Dedifferentiated amniotic fluid mesenchymal stem cell (primary cell): Measurements from ENCODE around the gene ULK3.

Source experiments
- DNase-seq: peaks from one replicate; pipeline ENCODE4 v3.0.0-alpha.2; 2016; ENCODE audit errors: extremely low spot score

Gene ULK3

GRCh38 chr15:74868059-74868458 is 25.1 kb upstream of the ULK3 start:
- DNase-seq: no peak

GRCh38 chr15:74867466-74868038 is 24.6 kb upstream of the ULK3 start:
- no peak for DNase-seq

GRCh38 chr15:74866090-74866489 is 23.1 kb upstream of the ULK3 start:
- peak; percentile 21 for DNase-seq

DNA sequence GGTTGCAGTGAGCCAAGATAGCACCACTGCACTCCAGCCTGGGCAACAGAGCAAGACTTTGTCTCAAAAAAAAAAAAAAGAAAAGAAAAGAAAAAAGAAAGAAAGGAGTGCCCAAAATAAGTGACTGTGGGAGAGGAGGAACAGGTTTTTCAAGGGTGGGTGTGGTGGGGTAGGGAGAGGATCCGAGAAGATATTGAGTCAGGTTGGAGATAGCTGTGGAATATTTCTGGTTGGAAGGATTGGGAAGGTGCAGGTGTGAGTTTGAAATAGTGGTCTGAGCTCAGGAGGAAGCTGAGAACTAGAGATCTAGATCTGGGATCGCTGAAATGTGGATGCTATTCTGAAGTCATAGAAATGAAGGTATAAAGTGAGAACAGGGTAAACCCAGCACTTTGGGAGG is 22.4 kb upstream of the ULK3 start:
- no peak for DNase-seq

GRCh38 chr15:74864296-74864695 is 21.3 kb upstream of the ULK3 start:
- DNase-seq: no peak

DNA sequence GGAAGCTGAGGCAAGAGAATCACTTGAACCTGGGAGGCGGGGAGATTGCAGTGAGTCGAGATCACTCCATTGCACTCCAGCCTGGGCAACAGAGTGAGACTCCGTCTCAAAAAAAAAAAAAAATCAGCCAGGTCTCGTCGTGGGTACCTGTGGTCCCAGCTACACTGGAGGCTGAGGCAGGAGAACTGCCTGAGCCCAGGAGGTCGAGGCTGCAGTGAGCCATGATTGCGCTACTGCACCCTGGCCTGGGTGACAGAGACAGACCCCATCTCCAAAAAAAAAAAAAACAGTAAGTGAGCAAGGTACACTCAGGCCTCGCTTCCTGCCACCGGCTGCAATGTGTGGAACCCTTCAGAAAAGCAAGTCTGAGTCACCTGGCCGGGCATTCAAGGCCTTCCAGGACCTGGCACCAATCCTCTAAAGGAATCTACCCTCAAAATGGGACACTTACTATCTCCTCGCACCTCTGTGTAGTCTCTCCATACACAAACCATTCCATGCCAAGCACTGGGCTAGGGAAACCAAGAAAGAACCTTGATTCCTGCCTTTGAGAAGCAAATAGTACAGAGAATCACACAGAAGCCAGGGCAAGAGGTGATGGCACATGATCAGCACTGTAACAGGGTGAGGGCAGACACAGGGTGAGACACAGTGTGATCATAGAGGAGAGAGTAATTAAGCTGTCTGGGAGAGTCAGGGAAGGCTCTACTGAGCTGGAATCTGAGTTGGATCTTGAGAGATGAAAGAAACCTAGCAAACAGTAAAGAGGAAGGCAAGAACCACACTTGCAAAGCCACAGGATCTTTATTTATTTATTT is 20.5 kb upstream of the ULK3 start:
- DNase-seq: no peak

GRCh38 chr15:74858369-74858740 is 15.4 kb upstream of the ULK3 start:
- DNase-seq: no peak

DNA sequence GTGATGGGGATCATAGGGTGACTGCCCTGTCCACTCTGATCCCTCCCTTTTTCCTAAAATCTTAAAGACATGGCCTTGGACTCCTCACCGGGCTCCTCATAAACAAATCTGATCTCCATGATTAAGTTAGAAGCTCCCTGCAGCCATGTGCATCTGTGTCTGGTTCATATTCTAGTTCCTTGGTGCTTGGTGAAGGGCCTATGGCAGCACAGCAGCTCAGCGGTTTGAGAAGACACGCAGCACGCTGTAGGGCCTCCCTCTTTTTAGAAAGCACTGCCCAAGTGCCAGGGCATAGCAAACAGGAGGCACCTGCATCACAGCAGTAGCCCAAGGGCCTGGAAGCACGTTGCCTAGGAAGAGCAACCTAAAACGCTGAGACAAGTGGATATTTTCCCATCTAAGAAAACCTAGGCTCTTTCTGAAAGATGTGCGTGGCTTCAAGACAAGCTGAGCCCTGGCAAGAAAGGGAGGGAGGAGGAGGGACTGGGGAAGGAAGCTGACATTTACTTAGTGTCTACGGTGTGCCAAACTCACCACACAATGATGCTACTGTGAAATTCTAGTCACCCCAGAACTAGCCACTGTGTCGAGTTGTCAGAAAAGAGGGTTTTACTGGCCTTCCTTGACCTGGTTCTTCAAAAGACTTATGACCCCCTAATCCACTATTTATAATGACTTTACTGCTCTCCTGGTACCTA is 14.9 kb upstream of the ULK3 start:
- no peak for DNase-seq

DNA sequence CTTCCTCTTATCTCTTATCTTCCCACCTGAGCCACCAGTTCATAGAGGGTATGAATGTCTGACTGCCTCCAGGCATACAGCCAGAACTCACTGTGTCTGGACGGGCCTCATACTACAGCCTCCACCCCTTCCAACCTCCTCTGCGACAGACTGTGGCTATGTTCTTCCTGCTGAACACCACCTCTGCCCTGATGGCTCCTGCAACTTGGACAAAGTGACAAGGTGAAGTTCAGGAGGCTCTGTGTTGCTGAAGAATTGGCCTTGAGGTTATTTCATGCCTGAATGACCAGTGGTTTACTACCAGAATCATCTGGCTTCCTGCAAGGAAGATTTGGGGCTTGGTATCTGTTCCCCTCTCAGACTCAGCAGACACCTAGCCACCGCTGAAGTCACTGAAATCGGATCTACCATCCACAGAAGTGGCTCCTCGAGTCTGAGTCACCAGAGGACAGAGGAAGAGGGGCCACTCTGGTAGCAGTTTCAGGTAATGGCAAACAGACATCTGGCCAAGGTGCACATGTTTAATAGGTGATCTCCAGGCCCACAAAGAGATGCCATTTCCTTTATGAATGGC is 14.2 kb upstream of the ULK3 start:
- no peak for DNase-seq

DNA sequence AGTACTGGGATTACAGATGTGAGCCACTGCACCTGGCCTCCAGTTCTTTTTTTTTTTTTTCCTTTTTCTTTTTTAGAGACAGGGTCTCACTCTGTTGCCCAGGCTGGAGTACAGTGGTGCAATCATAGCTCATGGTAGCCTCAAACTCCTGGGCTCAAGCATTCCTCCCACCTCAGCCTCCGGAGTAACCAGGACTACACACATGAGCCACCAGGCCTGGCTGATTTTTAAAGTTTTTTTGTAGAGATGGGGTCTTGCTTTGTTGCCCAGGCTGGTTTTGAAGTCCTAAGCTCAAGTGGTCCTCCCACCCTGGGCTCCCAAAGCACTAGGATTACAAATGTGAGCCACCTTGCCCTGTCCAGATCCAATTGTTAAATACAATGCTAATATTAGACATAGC is 13.6 kb upstream of the ULK3 start:
- DNase-seq: no peak

- DNase-seq: no peak
Observed at GRCh38 chr15:74855857-74856256, 12.9 kb upstream of the ULK3 start.

DNA sequence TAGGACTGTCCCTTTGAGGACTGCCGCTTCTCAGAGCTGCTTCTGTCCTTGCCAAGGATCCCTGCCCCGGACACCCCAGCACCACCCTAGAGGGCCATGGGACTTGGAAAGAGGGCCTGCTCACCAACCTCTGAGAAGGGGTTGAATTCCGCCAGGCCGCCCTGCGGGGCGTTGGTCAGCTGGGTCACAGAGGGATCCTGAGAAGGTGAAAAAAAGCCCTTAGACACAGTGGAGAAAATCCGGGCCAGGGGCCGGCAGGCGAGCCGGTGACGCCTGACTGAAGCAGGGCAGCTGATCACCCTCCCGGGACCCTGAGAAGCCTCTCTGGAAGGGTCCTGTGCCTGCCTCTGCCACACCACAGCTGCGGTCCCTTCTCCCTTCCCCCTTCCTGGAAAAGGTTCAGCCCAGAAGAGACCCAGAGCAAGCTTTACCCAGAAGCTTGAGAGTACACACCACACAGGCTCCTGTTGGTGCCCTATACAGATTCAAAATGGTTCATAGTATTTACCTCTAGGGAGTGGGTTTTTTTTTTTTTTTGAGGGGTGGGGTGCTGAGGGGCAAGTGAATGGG is 11.6 kb upstream of the ULK3 start:
- no peak for DNase-seq

DNA sequence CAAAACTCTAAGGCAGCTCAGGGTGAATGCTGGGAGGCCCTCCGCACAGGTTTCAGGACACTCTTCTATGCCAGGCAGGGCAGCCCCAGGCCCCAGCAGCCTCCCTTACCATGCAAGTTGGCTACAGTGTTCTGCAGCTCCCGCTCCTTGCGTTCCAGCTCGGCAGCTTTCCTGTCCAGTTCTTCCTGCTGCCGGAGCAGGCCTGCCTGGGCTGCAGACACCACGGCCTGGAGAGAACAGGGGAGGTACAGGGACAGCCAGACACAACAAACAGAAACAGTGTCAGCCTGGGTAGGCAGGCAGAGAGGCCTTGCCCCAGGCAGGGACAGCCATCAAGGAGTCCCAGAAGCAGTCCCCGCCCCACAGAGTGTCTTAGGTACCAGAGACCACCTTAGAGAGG is 9.0 kb upstream of the ULK3 start:
- DNase-seq: no peak

DNA sequence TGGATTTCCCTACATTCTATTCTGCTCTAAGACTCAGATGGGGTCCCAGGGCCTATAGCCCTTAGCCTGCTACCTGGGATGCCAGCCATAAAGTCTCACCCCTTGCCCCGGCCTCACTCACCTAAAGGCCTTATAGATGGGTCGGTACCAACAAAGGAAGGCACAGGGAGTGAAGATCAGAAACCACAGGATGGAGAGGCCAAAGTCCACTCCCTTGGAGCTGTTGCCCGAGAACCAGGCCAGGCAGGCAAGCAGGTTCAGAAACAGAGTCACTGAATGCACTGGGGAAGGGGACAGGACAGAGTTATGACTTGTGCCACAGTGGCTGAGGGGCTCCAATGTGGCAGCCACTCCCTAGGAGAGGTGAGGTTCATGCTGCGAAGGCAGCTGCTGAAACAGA is 7.4 kb upstream of the ULK3 start:
- no peak for DNase-seq

DNA sequence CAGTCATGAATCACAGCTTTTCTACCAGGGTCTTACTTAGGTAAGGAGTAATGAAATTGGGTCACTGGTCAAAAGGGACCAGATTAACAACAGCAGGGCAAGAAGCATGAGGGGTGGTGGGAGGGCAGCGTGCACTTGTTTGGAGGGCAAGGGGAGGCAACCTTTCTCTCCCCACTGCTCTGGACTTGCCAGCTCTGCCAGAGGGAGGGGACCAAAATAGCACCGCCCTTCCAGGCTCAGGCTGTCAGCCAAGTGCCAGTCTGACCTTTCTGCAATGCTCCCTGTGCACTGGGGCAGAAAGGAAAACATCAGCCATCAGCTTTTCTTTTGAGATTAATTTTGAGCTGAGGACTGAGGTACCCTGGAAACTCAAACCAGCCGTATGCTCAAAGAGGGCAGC is 4.5 kb upstream of the ULK3 start:
- DNase-seq: no peak

GRCh38 chr15:74845581-74845980 is 2.6 kb upstream of the ULK3 start:
- DNase-seq: no peak

DNA sequence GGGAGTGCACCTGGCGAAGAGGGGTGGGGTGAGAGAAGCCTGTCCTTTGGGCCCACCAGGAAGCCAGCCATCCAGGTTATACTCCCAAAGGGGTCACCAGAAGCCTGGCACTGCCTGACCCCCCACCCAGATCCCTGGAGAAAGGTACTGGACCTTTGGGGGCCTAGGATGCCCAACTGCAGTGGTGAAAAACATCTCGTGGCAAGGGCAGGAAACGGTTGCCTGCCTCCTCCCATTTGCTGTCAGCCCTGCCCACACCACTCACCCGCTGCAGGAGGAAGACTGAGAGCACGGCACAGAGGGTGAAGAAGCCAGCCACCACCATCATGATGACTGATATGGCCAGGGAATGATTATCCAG is 2.2 kb upstream of the ULK3 start:
- no peak for DNase-seq

GRCh38 chr15:74844319-74845207 is 1.6 kb upstream of the ULK3 start:
- no peak for DNase-seq

DNA sequence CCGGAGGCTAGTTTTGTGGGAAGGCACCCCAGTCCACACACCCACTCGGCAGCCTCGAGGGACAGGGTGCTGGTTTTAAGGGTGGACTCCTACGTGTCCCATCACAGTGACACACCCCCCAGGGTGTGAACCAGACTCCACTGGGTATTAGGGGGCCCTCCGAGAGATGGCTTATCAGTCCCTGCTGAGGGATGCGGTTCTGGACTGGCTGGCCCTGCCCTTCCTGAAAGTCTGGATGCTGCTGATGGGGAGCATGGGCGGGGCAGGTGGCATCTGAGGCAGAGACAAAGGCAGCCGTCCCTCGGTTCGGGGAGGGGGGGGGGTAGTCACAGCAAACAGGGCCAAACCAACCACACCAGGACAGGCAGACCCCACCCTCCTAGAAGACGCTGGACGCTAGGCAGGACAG is 939 bp upstream of the ULK3 start:
- no peak for DNase-seq

DNA sequence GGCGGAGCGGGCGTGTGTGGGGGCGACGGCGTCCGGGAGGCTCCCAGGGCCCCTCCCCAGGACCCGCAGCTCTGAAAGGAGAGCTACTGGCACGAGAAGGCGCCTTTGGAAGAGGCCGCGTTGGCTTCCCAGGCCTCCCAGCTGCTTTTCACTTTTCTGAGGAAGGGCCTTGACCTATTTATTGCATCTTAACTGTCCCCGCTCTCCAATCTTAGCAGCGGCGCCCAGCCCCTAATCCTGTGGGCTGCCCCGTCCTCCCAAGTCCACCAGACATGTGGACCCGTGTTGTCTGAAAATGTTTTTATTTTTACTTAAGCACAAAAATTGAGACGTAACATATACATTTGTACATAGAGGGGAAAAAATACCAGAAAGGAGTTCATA is 481 bp upstream of the ULK3 start:
- DNase-seq: no peak

GRCh38 chr15:74841891-74842373 is 1.0 kb downstream of the ULK3 start:
- no peak for DNase-seq
